HepG2 (cell line): ENCODE results near the gene NOL12. TPM values are rescaled to one million over a fixed set of nuclear protein-coding genes. Genes with fewer than 3 reads are reported as not detected.
A peak's percentile ranks its signal among the peaks of the same experiment; 100 is the strongest.

Experiments used
- AFF4 ChIP-seq: sonication (generic); formaldehyde crosslinking; IDR thresholded peaks from 2 replicates; pipeline ENCODE4 v1.4.0; 2020; ENCODE audit warnings: missing genetic modification reagents
- CCDC6 ChIP-seq: sonication (generic); formaldehyde crosslinking; IDR thresholded peaks from 2 replicates; pipeline ENCODE4 v1.8.1; 2022; ENCODE audit warnings: mild to moderate bottlenecking, missing genetic modification reagents, moderate library complexity
- DDIT3 ChIP-seq: sonication (generic); formaldehyde crosslinking; IDR thresholded peaks from 2 replicates; pipeline ENCODE4 v1.4.0; 2020; ENCODE audit warnings: mild to moderate bottlenecking, missing genetic modification reagents
- ERF ChIP-seq: IDR thresholded peaks from 2 replicates; pipeline ENCODE4 v1.6.1; 2018; ENCODE audit warnings: missing biosample characterization, missing genetic modification reagents
- ETS1 ChIP-seq: sonication (generic); formaldehyde crosslinking; IDR thresholded peaks from 2 replicates; pipeline ENCODE4 v1.4.0; 2020; ENCODE audit warnings: missing genetic modification reagents
- GABPB1 ChIP-seq: IDR thresholded peaks from 2 replicates; pipeline ENCODE4 v1.6.1; 2016; ENCODE audit warnings: mild to moderate bottlenecking, missing genetic modification reagents, moderate library complexity, missing compliant biosample characterization
- IKZF5 ChIP-seq: IDR thresholded peaks from 2 replicates; pipeline ENCODE4 v1.6.1; 2018; ENCODE audit warnings: missing genetic modification reagents, mild to moderate bottlenecking, missing compliant biosample characterization
- POLR2G ChIP-seq: fragments of 200-400 bp; formaldehyde crosslinking; IDR thresholded peaks from 2 replicates; pipeline ENCODE4 v1.6.1; 2018; ENCODE audit warnings: mild to moderate bottlenecking, low read depth, low read length, moderate library complexity
- RARA ChIP-seq: IDR thresholded peaks from 2 replicates; pipeline ENCODE4 v1.6.1; 2016; ENCODE audit warnings: missing genetic modification reagents, missing compliant biosample characterization
- RCOR2 ChIP-seq: IDR thresholded peaks from 2 replicates; pipeline ENCODE4 v1.6.1; 2016; ENCODE audit warnings: missing biosample characterization, missing genetic modification reagents
- TEF ChIP-seq: sonication (generic); formaldehyde crosslinking; IDR thresholded peaks from 2 replicates; pipeline ENCODE4 v1.5.0; 2020; ENCODE audit warnings: missing genetic modification reagents
- XRCC5 ChIP-seq: fragments of 200-400 bp; formaldehyde crosslinking; optimal IDR thresholded peaks from 2 replicates; pipeline ENCODE3; 2017; ENCODE audit warnings: mild to moderate bottlenecking, low read length
- YEATS2 ChIP-seq: sonication (generic); formaldehyde crosslinking; IDR thresholded peaks from 2 replicates; pipeline ENCODE4 v1.4.0; 2020; ENCODE audit warnings: missing genetic modification reagents, borderline replicate concordance
- ZBTB14 ChIP-seq: sonication (generic); formaldehyde crosslinking; IDR thresholded peaks from 2 replicates; pipeline ENCODE4 v1.4.0; 2020; ENCODE audit warnings: missing genetic modification reagents
- ZFY ChIP-seq: sonication (generic); formaldehyde crosslinking; IDR thresholded peaks from 2 replicates; pipeline ENCODE4 v1.4.0; 2020; ENCODE audit warnings: missing genetic modification reagents
- ZNF431 ChIP-seq: sonication (generic); formaldehyde crosslinking; IDR thresholded peaks from 2 replicates; pipeline ENCODE4 v1.9.0; 2022; ENCODE audit warnings: missing genetic modification reagents, low read depth, mild to moderate bottlenecking, borderline replicate concordance
- ZNF572 ChIP-seq: sonication (generic); formaldehyde crosslinking; IDR thresholded peaks from 2 replicates; pipeline ENCODE4 v1.5.1; 2020; ENCODE audit warnings: mild to moderate bottlenecking, missing genetic modification reagents
- ZNF574 ChIP-seq: sonication (generic); formaldehyde crosslinking; IDR thresholded peaks from 2 replicates; pipeline ENCODE4 v1.4.0; 2020; ENCODE audit warnings: missing genetic modification reagents
- polyA plus RNA-seq, 8 experiments: library from polyadenylated mRNA; depleted of rRNA in 3 of 8; stranded (reverse) in 7 of 8; unstranded in 1 of 8; fragments of >200 nt; fragmentation: Illumina TruSeq in 4 of 8; extraction: Trizol in 4 of 8; gene quantifications; 2 replicates each; pipeline versions ENCODE4 v1.2.1 to v1.2.3, GENCODE V29; 2011 to 2016; ENCODE audit warnings: low read depth in 4 of 8, missing spikeins in 1 of 8, mixed read lengths in 1 of 8; ENCODE audit not compliant: insufficient read depth in 1 of 8
- total RNA-seq, 5 experiments: library from RNA; depleted of rRNA; stranded (reverse); fragments of >200 nt; fragmentation: Illumina TruSeq; extraction: Trizol; gene quantifications; 2 replicates each; pipeline ENCODE4 v1.2.3, GENCODE V29; 2016; ENCODE audit warnings: low read depth in 1 of 5

The NOL12 gene
- total and polyA plus RNA-seq, 2 of the 13 experiments (the other 11 are each of a cell fraction or from before 2014, with no cell fraction given): 14.3 to 31.4 TPM

- TF ChIP-seq ETS1 (CRISPR knock-in tag) (no peak), GABPB1 (CRISPR knock-in tag) (peak; percentile 61; the same call in 1 of the 2 replicates), ZNF431 (CRISPR knock-in tag) (no peak), TEF (CRISPR knock-in tag) (no peak), RCOR2 (no peak), ZFY (no peak; the same call in 1 of the 2 replicates), ERF (CRISPR knock-in tag) (no peak), DDIT3 (CRISPR knock-in tag) (no peak), POLR2G (peak; percentile 32; the same call in 1 of the 2 replicates), ZBTB14 (CRISPR knock-in tag) (no peak), RARA (CRISPR knock-in tag) (no peak; the same call in 1 of the 2 replicates), ZNF574 (CRISPR knock-in tag) (0 out of 2 replicates have a peak, but pooled peaks have one; percentile 36), CCDC6 (no peak), ZNF572 (no peak), IKZF5 (CRISPR knock-in tag) (0 out of 2 replicates have a peak, but pooled peaks have one; percentile 7), YEATS2 (CRISPR knock-in tag) (no peak), XRCC5 (peak; percentile 26), AFF4 (no peak)
Observed at GRCh38 chr22:37639070-37639760, 46.9 kb upstream of the NOL12 start, which contains the start of gene SH3BP1 (continued).
